ENCODE measurements around the gene SPAG8.

Gene SPAG8, protein sequence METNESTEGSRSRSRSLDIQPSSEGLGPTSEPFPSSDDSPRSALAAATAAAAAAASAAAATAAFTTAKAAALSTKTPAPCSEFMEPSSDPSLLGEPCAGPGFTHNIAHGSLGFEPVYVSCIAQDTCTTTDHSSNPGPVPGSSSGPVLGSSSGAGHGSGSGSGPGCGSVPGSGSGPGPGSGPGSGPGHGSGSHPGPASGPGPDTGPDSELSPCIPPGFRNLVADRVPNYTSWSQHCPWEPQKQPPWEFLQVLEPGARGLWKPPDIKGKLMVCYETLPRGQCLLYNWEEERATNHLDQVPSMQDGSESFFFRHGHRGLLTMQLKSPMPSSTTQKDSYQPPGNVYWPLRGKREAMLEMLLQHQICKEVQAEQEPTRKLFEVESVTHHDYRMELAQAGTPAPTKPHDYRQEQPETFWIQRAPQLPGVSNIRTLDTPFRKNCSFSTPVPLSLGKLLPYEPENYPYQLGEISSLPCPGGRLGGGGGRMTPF

DNA sequence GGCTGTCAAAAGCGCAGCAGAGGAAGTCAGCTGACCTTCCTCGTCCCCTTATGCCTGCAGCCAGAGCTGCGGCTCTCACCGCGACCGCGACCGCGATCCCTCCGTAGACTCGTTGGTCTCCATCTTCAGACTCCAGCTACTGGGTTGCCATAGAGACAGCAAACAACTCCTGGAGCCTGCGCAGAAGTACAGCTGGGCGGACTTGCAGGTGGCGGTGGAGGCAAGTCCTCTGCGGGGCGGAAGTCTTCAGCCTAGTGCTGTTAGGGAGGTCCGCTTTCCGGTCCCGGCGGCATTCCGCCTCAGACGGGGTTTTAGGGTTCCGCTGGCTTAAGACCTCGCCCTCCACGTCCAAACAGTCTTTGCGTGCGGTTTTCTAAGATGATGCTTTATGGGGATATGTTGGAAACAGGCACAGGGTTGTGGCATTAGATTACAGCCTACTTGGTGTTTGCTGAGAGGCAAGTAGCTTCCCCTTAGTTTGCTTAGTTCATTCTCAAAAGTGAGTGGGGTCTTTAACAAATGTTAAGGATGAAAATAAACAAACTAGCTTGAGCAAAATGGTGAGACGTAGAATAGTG lies at the start of gene SPAG8:
TSS of gene SPAG8 (minus strand) at position 238 of the 578 bp plus-strand sequence. CDS start at position 123, 115 bp downstream.
- Mint-ChIP-seq H3K4me1 (peaks cover 40% of the 10 kb centered on the region), H3K27me3 (no peaks in the 10 kb centered on the region), H3K36me3 (peaks cover 14% of the 10 kb centered on the region), H3K27ac (peak within 1 kb of the TSS; percentile 89), H3K9me3 (no peaks in the 10 kb centered on the region), H3K4me3 (peak within 1 kb of the TSS; percentile 82)
- ATAC-seq, result peak; percentile 82

DNA sequence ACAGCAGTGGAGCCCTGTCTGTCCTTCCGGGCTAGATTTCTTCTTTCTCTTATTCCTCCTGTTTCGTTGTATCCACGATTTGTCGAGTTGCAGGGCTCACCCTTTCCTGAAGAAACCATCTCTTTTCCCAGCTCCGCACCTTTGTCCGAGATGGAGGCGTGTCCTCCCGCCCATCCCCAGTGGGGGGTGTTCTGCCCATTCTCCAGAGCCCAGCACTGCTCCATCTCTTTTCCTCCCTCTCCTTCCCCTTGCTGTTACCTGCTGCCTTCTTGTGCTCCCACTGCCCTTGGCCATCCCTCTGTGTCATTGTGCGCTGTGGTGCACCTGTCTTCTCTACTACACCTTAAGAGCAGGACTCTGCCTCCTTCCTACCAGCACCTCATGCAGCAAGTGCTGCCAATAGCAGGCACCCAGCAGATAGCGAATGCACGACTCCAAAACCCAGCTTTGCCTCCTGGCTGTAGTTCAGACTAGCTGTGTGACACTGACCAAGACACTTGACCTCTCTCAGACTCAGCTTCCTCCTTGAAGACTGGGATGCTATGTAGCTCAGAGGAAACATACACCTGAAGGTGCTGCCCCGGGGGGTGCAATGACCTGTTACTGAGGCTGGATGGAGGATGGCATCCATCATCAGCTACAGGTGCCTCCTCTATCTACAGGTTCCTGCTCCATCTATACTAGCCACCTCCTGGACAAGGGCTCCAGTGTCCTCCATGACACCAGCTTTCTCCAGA lies 49.3 kb upstream of the SPAG8 start:
- Mint-ChIP-seq H3K27me3 (peaks cover 28% of the 10 kb centered on the region), H3K36me3 (no peaks in the 10 kb centered on the region), H3K9me3 (no peaks in the 10 kb centered on the region), H3K4me3 (no peak overlapping the region), H3K4me1 (no peaks in the 10 kb centered on the region), H3K27ac (no peak overlapping the region)
- no peak for ATAC-seq

DNA sequence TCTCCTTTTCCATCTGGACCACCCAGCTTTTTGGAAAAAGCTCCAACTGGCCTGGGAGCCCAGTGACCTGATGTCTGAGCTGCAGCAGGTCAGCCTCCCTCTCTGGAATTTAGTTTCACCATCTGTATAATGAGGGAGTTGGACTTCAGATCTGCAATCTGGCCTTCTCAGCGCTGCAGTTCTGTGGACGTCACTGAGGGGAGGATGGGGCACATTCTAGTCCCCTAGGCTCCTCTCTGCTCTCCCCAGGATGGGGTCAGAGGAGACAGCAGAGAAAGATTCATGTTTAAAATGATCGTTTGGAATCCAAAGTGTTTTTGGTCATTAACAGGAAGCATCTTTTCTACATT lies 47.9 kb upstream of the SPAG8 start:
- ATAC-seq, result no peak
- Mint-ChIP-seq H3K27ac (no peak overlapping the region), H3K27me3 (peaks cover 23% of the 10 kb centered on the region), H3K4me1 (no peaks in the 10 kb centered on the region), H3K9me3 (no peaks in the 10 kb centered on the region), H3K4me3 (no peak overlapping the region), H3K36me3 (no peaks in the 10 kb centered on the region)

DNA sequence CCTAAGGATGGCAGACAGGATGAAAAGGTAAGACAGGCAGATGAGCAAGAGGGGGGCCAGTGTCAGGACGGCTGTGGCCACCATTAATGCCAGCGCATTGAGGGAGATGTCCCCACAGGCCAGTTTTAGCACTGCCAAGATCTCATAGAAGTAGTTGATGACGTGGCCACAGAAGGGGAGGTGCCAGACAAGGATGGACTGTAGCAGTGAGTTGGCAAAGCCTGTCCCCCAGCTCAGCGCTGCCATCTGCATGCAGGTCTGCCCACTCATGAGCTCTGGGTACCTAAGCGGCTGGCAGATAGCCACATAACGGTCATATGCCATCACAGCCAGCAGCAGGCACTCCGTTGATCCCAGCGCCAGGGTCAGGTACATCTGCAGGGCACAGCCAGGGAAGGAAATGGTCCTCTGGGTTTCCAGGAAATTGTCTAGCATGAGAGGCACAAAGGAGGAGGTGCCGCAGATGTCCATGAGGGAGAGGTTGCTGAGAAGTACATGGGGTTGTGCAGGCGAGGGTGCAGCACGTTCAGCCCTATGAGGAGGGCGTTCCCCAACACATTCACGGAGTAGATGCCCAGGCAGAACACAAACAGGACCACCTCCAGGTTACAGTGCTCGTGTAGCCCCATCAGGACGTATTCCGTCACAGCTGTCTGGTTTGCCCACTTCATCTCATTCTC lies 47.4 kb upstream of the SPAG8 start:
- Mint-ChIP-seq H3K4me1 (no peaks in the 10 kb centered on the region), H3K9me3 (no peaks in the 10 kb centered on the region), H3K36me3 (no peaks in the 10 kb centered on the region), H3K27ac (no peak overlapping the region), H3K4me3 (no peak overlapping the region), H3K27me3 (peaks cover 23% of the 10 kb centered on the region)
- peak; percentile 31 for ATAC-seq

DNA sequence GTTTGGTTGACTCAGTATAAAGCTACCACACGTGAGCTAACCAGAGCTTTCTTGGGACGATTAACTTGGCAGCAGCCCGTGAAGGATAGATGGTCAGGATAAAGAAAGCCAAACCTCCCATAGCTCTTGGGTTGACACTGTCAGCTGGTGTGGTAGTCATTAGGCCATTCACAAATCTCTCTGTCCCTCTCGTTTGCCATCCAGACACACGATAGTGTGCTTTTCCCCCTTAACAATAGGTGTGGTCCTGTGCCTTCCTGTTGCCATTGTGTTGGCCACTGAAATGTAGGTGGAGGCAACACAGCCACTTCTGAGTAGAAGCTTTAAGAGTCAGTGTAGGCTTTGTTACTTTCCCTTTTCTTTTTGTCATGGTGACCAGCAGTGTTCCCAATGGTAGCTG lies 46.4 kb upstream of the SPAG8 start:
- no peak for ATAC-seq
- Mint-ChIP-seq H3K27me3 (peaks cover 23% of the 10 kb centered on the region), H3K4me3 (no peak overlapping the region), H3K27ac (no peak overlapping the region), H3K36me3 (no peaks in the 10 kb centered on the region), H3K4me1 (no peaks in the 10 kb centered on the region), H3K9me3 (no peaks in the 10 kb centered on the region)

DNA sequence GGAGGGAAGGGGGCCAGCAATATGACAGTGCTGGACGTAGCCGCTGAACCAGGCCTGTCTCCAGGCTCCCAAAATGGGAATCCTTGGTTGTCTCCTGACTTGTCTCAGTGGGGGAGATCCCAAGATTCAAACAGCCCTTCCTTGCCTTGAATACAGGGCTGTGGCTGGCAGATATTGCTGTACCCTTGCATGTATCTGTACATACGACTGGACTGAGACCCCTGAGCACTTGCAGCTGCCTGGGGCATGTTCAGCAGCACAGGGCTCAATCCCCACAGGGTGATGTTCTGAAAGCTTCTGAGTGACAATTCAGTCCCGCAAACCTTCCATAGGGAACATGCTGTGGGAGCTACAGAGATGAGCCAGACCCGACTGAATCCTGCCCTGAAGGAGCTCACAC lies 44.8 kb upstream of the SPAG8 start:
- Mint-ChIP-seq H3K4me1 (no peaks in the 10 kb centered on the region), H3K27me3 (peaks cover 10% of the 10 kb centered on the region), H3K9me3 (no peaks in the 10 kb centered on the region), H3K4me3 (no peak overlapping the region), H3K27ac (no peak overlapping the region), H3K36me3 (no peaks in the 10 kb centered on the region)
- no peak for ATAC-seq

DNA sequence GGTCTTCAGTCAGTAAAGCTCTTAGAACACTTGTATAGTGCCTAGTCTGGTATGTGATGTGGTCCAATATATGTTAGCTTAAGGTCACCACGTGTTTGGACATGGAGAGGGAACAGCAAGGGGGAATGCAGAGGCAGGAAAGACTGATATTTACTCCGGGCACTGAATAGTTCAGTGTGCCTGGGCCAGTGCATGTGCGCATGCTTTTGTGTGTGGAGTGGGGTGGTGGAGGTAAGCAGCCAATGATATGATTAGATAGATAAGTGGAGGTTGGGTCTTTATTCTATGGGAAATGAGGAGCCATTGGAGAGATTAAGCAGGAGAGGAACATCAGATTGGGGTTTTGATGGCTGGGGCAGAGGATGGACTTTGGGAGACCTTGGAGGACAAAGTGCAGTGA lies 44.1 kb upstream of the SPAG8 start:
- no peaks in the 10 kb centered on the region for H3K9me3 Mint-ChIP-seq
- H3K4me3 Mint-ChIP-seq, result no peak overlapping the region
- no peak overlapping the region for H3K27ac Mint-ChIP-seq
- H3K27me3 Mint-ChIP-seq, result peaks cover 3% of the 10 kb centered on the region
- ATAC-seq, result no peak
- H3K36me3 Mint-ChIP-seq, result no peaks in the 10 kb centered on the region
- H3K4me1 Mint-ChIP-seq, result no peaks in the 10 kb centered on the region

DNA sequence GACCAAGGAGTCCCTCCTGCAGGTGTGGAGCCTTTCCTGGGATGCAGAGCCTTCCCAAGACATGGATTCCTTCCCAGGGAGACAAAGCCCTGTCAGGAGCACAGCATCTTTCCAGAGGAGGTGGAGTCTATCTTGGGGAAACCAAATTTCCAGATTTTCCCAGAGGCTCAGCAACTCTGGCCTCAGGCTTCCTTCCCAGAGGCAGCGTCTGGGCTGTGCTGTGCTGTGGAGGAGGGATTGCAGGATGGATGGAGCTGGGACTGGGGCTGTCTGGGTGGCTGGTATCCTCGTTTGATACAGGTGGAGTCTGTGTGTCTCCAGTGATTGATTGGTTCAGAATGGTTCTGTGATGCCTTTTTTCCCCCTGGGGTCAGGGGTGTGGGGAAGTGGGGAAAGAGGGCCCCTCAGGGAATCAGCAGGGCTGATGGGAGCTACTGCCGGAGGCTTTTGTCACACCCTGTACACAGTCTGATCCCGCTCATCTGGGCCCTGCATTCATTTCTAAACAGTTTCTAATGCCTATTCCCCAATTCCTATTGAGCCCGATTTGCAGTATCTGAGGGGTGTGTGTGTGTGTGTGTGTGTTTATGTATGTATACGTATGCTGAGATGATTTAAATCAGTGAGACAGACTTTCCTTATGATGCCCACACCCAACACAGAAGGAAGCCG lies 42.2 kb upstream of the SPAG8 start:
- H3K4me3 Mint-ChIP-seq, result no peak overlapping the region
- no peaks in the 10 kb centered on the region for H3K9me3 Mint-ChIP-seq
- no peak overlapping the region for H3K27ac Mint-ChIP-seq
- H3K27me3 Mint-ChIP-seq, result no peaks in the 10 kb centered on the region
- H3K4me1 Mint-ChIP-seq, result no peaks in the 10 kb centered on the region
- H3K36me3 Mint-ChIP-seq, result no peaks in the 10 kb centered on the region
- ATAC-seq, result no peak

DNA sequence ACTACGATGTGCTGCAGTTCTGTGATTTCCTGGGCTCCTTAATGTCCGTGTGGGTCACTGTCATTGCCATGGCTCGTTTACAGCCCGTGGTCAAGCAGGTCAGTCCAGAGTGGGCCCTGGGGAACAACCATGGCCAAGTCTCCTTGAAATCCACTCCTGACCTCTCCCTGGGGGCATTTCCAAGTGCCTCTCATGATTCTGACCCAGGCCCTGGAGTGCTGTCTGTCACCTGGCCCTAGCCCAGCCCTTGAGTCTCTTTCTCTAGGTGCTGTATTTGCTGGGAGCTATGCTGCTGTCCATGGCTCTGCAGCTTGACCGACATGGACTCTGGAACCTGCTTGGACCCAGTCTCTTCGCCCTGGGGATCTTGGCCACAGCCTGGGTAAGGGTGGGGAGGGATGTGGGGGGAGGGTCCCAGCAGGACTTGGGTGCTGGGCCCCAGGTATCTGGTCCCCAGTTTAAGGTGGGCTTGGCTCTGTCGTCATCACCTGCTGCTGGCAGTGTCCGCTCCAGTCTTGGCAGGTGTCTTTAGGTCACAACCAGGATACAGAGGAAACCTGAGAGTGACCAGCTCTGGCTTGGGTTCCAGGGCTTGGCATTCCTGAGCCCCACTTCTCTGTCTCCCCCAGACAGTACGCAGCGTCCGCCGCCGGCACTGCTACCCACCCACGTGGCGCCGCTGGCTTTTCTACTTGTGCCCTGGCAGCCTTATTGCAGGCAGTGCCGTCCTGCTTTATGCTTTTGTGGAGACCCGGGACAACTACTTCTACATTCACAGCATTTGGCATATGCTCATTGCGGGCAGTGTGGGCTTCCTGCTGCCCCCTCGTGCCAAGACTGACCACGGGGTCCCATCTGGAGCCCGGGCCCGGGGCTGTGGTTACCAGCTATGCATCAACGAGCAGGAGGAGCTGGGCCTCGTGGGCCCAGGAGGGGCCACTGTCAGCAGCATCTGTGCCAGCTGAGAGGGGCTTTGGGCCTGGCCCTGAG lies 41.1 kb upstream of the SPAG8 start:
- no peak for ATAC-seq
- Mint-ChIP-seq H3K36me3 (no peaks in the 10 kb centered on the region), H3K27ac (no peak overlapping the region), H3K4me3 (no peak overlapping the region), H3K4me1 (peaks cover 10% of the 10 kb centered on the region), H3K9me3 (no peaks in the 10 kb centered on the region), H3K27me3 (no peaks in the 10 kb centered on the region)

DNA sequence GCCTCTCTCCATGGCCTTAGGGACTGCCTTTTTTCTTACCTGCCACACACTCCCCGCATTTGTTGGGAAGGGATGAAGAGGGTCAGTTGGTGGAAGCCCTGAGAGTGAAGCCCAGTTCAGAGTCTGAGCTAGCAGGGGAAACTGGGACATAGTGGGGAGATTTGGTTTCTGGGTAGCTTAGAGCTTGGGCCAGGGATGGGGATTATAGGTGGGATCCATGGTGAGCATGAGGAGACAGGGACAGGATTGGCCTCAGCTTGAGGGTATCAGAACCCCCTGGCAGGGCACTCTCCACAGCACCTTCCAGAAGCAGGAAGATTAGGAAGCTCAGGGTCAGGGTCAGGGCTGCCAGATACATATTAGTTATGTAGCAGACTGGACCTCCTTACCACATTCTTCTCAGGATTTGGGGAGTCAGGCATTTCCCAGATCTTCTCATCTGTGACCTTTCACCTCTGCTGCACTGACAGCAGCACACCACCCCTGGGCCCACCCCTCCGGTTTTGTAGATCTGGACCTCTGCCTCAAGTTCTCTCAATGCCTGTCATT lies 40.3 kb upstream of the SPAG8 start:
- Mint-ChIP-seq H3K27me3 (no peaks in the 10 kb centered on the region), H3K27ac (no peak overlapping the region), H3K4me3 (no peak overlapping the region), H3K9me3 (no peaks in the 10 kb centered on the region), H3K4me1 (peaks cover 18% of the 10 kb centered on the region), H3K36me3 (peaks cover 3% of the 10 kb centered on the region)
- ATAC-seq, result no peak

DNA sequence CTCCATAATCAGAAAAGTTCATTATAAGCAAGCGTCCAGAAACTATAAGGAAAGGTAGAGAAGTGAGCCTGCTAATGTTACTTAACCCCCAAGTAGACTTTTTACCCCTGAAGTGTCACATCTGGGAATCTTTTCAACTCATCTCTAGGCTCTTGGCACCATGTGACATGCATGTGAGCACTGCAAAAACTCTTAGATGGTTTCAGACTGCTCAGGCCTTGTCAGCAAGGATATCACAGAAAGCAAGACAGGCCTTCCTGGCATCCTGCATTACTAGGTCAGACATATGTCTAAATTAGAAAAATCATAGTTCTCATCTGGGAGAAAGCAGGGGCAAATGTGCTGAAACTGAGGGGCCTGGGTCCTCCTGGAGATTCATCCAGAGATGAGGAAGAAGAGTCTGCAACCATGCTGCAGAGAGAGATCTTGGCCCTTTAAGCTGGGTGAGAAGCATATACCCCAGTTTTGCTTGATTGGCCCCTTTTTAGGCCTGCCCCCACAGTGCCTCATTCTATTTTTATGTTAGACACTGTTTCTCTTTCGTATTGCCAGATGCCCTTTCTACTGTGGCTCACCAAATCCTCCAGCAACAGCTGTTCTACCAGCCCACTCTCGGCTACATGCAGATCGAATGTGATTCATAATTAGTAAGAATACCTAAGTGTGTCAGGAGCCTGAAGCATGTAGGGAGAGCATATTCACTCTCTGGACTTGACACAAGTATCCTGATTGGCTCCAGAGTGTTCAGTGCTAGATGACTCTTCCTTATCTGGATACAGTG lies 35.9 kb upstream of the SPAG8 start:
- Mint-ChIP-seq H3K4me1 (peaks cover 50% of the 10 kb centered on the region), H3K27ac (peak overlapping the region; percentile 68), H3K36me3 (peaks cover 4% of the 10 kb centered on the region), H3K9me3 (no peaks in the 10 kb centered on the region), H3K4me3 (peak overlapping the region; percentile 32), H3K27me3 (no peaks in the 10 kb centered on the region)
- ATAC-seq, result peak; percentile 96

DNA sequence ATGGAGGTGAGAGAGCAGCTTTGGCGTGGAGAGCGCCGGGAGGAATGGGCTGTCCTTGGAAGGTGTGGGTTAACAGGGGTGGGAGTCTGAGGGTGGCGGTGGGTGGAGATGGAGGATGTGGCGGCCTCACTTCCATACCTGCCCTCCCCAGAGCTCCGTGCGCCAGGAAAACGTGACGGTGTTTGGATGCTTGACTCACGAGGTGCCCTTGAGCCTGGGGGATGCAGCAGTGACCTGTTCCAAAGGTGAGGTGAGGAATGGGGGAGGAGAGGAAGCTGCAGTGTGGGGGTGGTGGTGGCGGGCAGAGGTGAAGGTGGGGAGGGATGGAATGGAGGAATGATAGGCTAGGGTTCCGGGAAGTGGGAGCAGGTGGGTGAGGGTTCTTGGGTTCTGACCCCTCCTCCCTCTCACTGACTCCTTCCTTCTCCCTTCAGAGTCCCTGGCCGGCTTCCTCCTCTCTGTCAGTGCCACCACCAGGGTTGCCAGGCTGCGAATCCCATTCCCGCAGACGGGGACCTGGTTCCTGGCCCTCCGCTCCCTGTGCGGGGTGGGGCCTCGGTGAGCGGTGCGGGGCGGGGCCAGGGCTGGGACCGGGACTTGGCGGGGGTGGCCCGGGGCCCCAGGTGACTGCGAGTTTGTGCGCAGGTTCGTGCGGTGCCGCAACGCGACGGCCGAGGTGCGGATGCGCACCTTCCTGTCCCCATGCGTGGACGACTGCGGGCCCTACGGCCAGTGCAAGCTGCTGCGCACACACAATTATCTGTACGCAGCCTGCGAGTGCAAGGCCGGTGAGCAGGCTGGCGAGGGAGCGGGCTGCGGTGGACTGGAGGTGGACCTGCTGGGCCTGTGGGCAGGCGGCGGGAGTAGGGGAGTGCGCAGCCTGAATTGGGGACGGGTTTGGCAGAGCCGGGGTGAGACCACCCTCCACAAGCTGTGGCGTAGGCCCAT lies 34.0 kb upstream of the SPAG8 start:
- peak overlapping the region; percentile 67 for H3K27ac Mint-ChIP-seq
- no peaks in the 10 kb centered on the region for H3K9me3 Mint-ChIP-seq
- no peak overlapping the region for H3K4me3 Mint-ChIP-seq
- H3K4me1 Mint-ChIP-seq, result peaks cover 68% of the 10 kb centered on the region
- no peak for ATAC-seq
- no peaks in the 10 kb centered on the region for H3K27me3 Mint-ChIP-seq
- H3K36me3 Mint-ChIP-seq, result peaks cover 4% of the 10 kb centered on the region

All from stimulated activated memory B cell treated with anti-CD40 and anti-IgM and Interleukin-4, amounts not matched to agents 10 μg/mL and 1 μg/mL and 100 μg/mL, for 72 hours (primary cell).